Thoracic aorta (tissue), 2 donors: ENCODE measurements around the gene PLCB1. TPM values are rescaled to one million over a fixed set of nuclear protein-coding genes. Genes with fewer than 3 reads are reported as not detected.

Source experiments
- ATAC-seq: fragments of 150-250 bp; one replicate; pipeline ENCODE4 v1.8.0; 2017; ENCODE audit warnings: low read depth; ENCODE audit not compliant: insufficient number of reproducible peaks, low FRiP score
- DNase-seq: peaks from one replicate; pipeline ENCODE4 v3.0.0-alpha.2; 2020; ENCODE audit warnings: low spot score
- H3K27ac ChIP-seq, 2 donors: fragments of 200-600 bp; sonication (generic); 1 replicate in 1 of 2; 2 replicates in 1 of 2; pipeline ENCODE4 v1.5.1; 2016; ENCODE audit warnings: mild to moderate bottlenecking in 2 of 2, moderate library complexity in 2 of 2
- H3K27me3 ChIP-seq: fragments of 200-600 bp; sonication (generic); replicated peaks from 2 replicates; pipeline ENCODE4 v1.6.0; 2016; ENCODE audit warnings: mild to moderate bottlenecking; ENCODE audit not compliant: insufficient read depth
- H3K36me3 ChIP-seq: fragments of 200-600 bp; sonication (generic); one replicate; pipeline ENCODE4 v1.5.1; 2016
- H3K4me1 ChIP-seq, 2 donors: fragments of 200-600 bp; sonication (generic); 1 replicate in 1 of 2; 2 replicates in 1 of 2; pipeline versions ENCODE4 v1.5.1 to v1.6.0; 2016; ENCODE audit warnings: low read depth in 2 of 2, mild to moderate bottlenecking in 1 of 2; ENCODE audit not compliant: control insufficient read depth in 1 of 2
- H3K4me3 ChIP-seq: fragments of 200-600 bp; sonication (generic); 2 replicates; pipeline ENCODE4 v1.5.1; 2016; ENCODE audit warnings: mild to moderate bottlenecking
- H3K9me3 ChIP-seq: fragments of 200-600 bp; sonication (generic); 2 replicates; pipeline ENCODE4 v1.5.1; 2016
- CTCF ChIP-seq: fragments of 200-600 bp; sonication (generic); IDR thresholded peaks from one replicate; pipeline ENCODE4 v1.5.1; 2019; ENCODE audit warnings: antibody characterized with exemption
- total RNA-seq, 2 donors: library from RNA; depleted of rRNA; stranded (reverse); fragments of >200 nt; gene quantifications; one replicate each; pipeline versions ENCODE4 v1.1.0 to v1.2.3, GENCODE V29; 2016

The PLCB1 gene
- total RNA-seq, 2 donors from 2014 or later, result 10.8 to 16.3 TPM

DNA sequence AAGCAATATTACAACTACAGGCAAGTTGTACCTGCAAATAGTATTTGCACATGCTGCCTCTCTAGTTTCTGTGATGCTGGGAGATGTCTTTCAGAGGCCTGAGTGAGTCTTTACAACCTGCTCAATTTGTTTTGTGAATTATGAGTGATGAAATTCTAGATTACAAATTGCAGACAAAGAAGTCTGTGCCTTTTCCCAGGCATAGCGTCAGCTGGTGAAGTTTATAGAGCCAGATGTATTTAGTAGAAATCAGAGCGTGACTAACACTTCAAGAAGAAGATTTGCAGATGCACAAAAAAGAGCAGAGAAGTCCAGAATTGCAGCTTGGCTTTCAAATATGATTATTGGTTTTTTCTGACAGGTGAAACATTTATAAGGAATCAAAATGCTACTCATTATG, 289.9 kb downstream of the PLCB1 start:
- ATAC-seq (no peak), DNase-seq (no peak)
- Histone ChIP-seq H3K4me3 (no peak overlapping the region), H3K27me3 (no peaks in the 10 kb centered on the region), H3K36me3 (no peaks in the 10 kb centered on the region), H3K9me3 (no peaks in the 10 kb centered on the region), H3K27ac (no peak overlapping the region), H3K4me1 (no peaks in the 10 kb centered on the region)
- TF ChIP-seq CTCF, result no peak

DNA sequence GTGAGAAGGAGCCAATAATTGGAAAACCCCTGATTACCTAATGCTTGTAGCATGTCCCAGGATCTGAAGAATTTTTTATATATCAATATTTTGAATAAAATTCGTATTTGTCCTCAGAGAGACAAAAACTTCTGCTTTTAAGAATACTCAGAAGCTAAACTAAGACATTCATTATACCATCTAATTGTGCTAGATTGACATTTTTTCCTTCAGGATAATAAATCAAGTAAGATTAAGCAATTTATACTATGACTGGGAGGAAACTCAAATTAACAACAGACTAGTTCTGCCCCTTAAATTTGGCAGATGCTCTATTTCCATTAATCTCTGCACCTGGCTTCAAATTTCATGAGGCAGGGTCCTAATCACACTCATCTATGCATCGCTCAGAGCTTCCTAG, 291.4 kb downstream of the PLCB1 start:
- H3K27ac ChIP-seq, result no peak overlapping the region
- no peaks in the 10 kb centered on the region for H3K36me3 ChIP-seq
- H3K4me3 ChIP-seq, result no peak overlapping the region
- TF ChIP-seq CTCF, result no peak
- DNase-seq, result no peak
- no peaks in the 10 kb centered on the region for H3K9me3 ChIP-seq
- H3K4me1 ChIP-seq, result no peaks in the 10 kb centered on the region
- no peak for ATAC-seq
- H3K27me3 ChIP-seq, result no peaks in the 10 kb centered on the region

DNA sequence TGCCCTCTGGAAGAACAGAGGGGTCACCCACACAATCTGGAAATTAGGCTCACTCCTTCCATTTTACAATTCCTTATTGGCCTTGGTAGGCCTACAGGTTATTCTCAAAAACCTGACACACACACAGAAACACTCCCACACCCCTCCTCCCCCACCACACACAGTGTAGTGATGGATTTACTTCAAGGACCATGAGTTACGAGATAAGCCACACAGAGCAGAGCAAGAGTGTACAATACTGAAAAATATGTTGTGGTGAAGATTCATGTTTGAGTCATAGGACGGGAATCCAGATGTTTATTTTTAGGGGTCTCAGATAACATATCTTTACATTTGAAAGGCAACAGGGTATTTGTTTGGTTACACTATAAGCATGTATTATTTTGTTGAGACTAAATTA, 291.9 kb downstream of the PLCB1 start:
- Histone ChIP-seq H3K36me3 (no peaks in the 10 kb centered on the region), H3K27ac (no peak overlapping the region), H3K27me3 (no peaks in the 10 kb centered on the region), H3K4me1 (no peaks in the 10 kb centered on the region), H3K9me3 (no peaks in the 10 kb centered on the region), H3K4me3 (no peak overlapping the region)
- no peak for TF ChIP-seq CTCF
- ATAC-seq (no peak), DNase-seq (no peak)

- no peaks in the 10 kb centered on the region for H3K4me1 ChIP-seq
- no peak overlapping the region for H3K4me3 ChIP-seq
- TF ChIP-seq CTCF, result no peak
- H3K36me3 ChIP-seq, result no peaks in the 10 kb centered on the region
- DNase-seq (no peak), ATAC-seq (no peak)
- no peak overlapping the region for H3K27ac ChIP-seq
- H3K27me3 ChIP-seq, result no peaks in the 10 kb centered on the region
- no peaks in the 10 kb centered on the region for H3K9me3 ChIP-seq
Measured at GRCh38 chr20:8425016-8425415, 292.9 kb downstream of the PLCB1 start.

DNA sequence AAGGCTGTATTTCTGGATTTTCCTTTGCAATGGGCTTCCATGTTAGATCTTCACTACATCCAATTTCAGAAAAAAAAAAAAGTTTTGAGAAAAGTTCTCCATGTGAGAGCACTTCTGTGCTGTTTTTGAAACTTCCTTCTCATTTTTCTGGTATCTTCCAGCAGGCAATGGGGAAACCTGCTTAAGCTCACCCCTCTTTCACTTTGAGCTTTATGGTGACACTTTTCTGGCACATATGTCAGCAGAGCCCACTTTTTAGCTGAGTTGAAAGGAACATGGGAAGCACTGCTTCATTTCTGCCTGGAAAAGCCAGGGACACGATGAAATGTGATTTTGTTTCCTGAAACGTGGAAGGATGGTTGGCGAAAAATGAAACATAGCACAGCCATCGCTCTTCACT, 293.7 kb downstream of the PLCB1 start:
- no peak overlapping the region for H3K4me3 ChIP-seq
- no peaks in the 10 kb centered on the region for H3K9me3 ChIP-seq
- no peaks in the 10 kb centered on the region for H3K36me3 ChIP-seq
- no peak for ATAC-seq
- H3K27ac ChIP-seq, result no peak overlapping the region
- no peaks in the 10 kb centered on the region for H3K4me1 ChIP-seq
- H3K27me3 ChIP-seq, result no peaks in the 10 kb centered on the region
- no peak for DNase-seq
- no peak for TF ChIP-seq CTCF
